IMR-90 (cell line): ENCODE results near the gene SPRED2. TPM values are rescaled to one million over a fixed set of nuclear protein-coding genes. Genes with fewer than 3 reads are reported as not detected.

Source experiments
- ATAC-seq: fragments of 200-7000 bp; cut with Tn5 transposase; 2 replicates; pipeline ENCODE4 v1.9.1; 2020; ENCODE audit warnings: low read depth, mild to moderate bottlenecking, moderate library complexity
- BruUV-seq: library from RNA; stranded (reverse); fragments of 400-500 nt; replicated peaks from 2 replicates; lab custom pipeline; 2021; lab: Mats Ljungman, UMichigan
- CTCF ChIA-PET: fragments of 300-600 bp; formaldehyde crosslinking; extraction: SDS; loops from one replicate; lab custom pipeline; 2021; ENCODE audit warnings: antibody characterized with exemption; lab: Yijun Ruan, JAX
- POLR2A ChIA-PET: fragments of 300-600 bp; sonication (Branson Sonifier 250); formaldehyde crosslinking; loops from one replicate; lab custom pipeline; 2022; ENCODE audit warnings: antibody characterized with exemption; ENCODE audit not compliant: unreplicated experiment; lab: Charles Lee
- DNase-seq: peaks from one replicate; pipeline ENCODE4 v3.0.0; 2013
- H2AFZ ChIP-seq: replicated peaks from 2 replicates; pipeline ENCODE3; 2013; ENCODE audit warnings: low read length, mild to moderate bottlenecking; ENCODE audit not compliant: poor library complexity
- H2AK5ac ChIP-seq: 2 replicates; pipeline ENCODE4 v1.6.1; 2013; ENCODE audit warnings: low read depth, low read length, inconsistent platforms
- H2AK9ac ChIP-seq: replicated peaks from 2 replicates; pipeline ENCODE3; 2013; ENCODE audit warnings: mild to moderate bottlenecking, low read depth, low read length, moderate library complexity; ENCODE audit not compliant: poor library complexity
- H2BK120ac ChIP-seq: 2 replicates; pipeline ENCODE4 v1.6.1; 2013; ENCODE audit warnings: low read depth, low read length, inconsistent platforms
- H2BK15ac ChIP-seq: 3 replicates; pipeline ENCODE4 v1.6.1; 2013; ENCODE audit warnings: low read depth, low read length, inconsistent platforms
- H2BK20ac ChIP-seq: 2 replicates; pipeline ENCODE4 v1.6.1; 2013; ENCODE audit warnings: low read depth, mild to moderate bottlenecking, inconsistent platforms, low read length, moderate library complexity
- H2BK5ac ChIP-seq: 2 replicates; pipeline ENCODE4 v1.6.1; 2013; ENCODE audit warnings: mild to moderate bottlenecking, low read depth, low read length, inconsistent platforms; ENCODE audit not compliant: poor library complexity, severe bottlenecking
- H3K14ac ChIP-seq: replicated peaks from 2 replicates; pipeline ENCODE4 v1.6.1; 2013; ENCODE audit warnings: low read depth, low read length, inconsistent platforms
- H3K18ac ChIP-seq: 2 replicates; pipeline ENCODE4 v1.6.1; 2013; ENCODE audit warnings: low read depth, low read length, control low read depth
- H3K23ac ChIP-seq: 2 replicates; pipeline ENCODE4 v1.6.1; 2013; ENCODE audit warnings: low read depth, low read length, inconsistent platforms
- H3K27ac ChIP-seq: 2 replicates; pipeline ENCODE4 v1.5.1; 2013; ENCODE audit warnings: mild to moderate bottlenecking, control low read depth, low read length; ENCODE audit not compliant: insufficient read depth
- H3K27me3 ChIP-seq: 2 replicates; pipeline ENCODE4 v1.6.1; 2013; ENCODE audit warnings: low read length; ENCODE audit not compliant: control insufficient read depth, insufficient read depth
- H3K36me3 ChIP-seq: 2 replicates; pipeline ENCODE4 v1.6.1; 2013; ENCODE audit warnings: low read length, mixed read lengths; ENCODE audit not compliant: control insufficient read depth, insufficient read depth
- H3K4ac ChIP-seq: 2 replicates; pipeline ENCODE4 v1.6.1; 2013; ENCODE audit warnings: low read depth, low read length, inconsistent platforms
- H3K4me1 ChIP-seq: 2 replicates; pipeline ENCODE4 v1.6.1; 2013; ENCODE audit warnings: low read length, mixed read lengths; ENCODE audit not compliant: control insufficient read depth, insufficient read depth
- H3K4me2 ChIP-seq: 2 replicates; pipeline ENCODE4 v1.6.1; 2013; ENCODE audit warnings: low read depth, mild to moderate bottlenecking, control low read depth, low read length, moderate library complexity
- H3K4me3 ChIP-seq: 2 replicates; pipeline ENCODE4 v1.5.1; 2013; ENCODE audit warnings: low read depth, mild to moderate bottlenecking, control low read depth, low read length, moderate library complexity; ENCODE audit not compliant: insufficient read depth
- H3K56ac ChIP-seq: 2 replicates; pipeline ENCODE4 v1.6.1; 2013; ENCODE audit warnings: low read length, inconsistent platforms; ENCODE audit not compliant: insufficient read depth; ENCODE audit errors: extremely low read depth
- H3K79me1 ChIP-seq, 2 experiments: 2 replicates each; pipeline ENCODE4 v1.6.1; 2013; ENCODE audit warnings: low read length in 2 of 2, inconsistent platforms in 1 of 2, low read depth in 1 of 2
- H3K9ac ChIP-seq: 2 replicates; pipeline ENCODE4 v1.6.1; 2013; ENCODE audit warnings: low read depth, low read length, control low read depth
- H3K9me1 ChIP-seq: 2 replicates; pipeline ENCODE4 v1.6.1; 2013; ENCODE audit warnings: low read length, inconsistent platforms; ENCODE audit not compliant: insufficient read depth
- H3K9me3 ChIP-seq: 2 replicates; pipeline ENCODE4 v1.6.1; 2013; ENCODE audit warnings: low read length; ENCODE audit not compliant: control insufficient read depth, insufficient read depth
- H4K20me1 ChIP-seq: 2 replicates; pipeline ENCODE4 v1.6.1; 2013; ENCODE audit warnings: low read length, inconsistent platforms; ENCODE audit not compliant: insufficient read depth
- H4K5ac ChIP-seq: 2 replicates; pipeline ENCODE4 v1.6.1; 2013; ENCODE audit warnings: mild to moderate bottlenecking, low read depth, low read length, control low read depth
- H4K8ac ChIP-seq, 2 experiments: 2 replicates each; pipeline ENCODE4 v1.6.1; 2013; ENCODE audit warnings: low read depth in 2 of 2, low read length in 2 of 2, control low read depth in 1 of 2, inconsistent platforms in 1 of 2
- H4K91ac ChIP-seq: 2 replicates; pipeline ENCODE4 v1.6.1; 2013; ENCODE audit warnings: low read depth, low read length, inconsistent platforms; ENCODE audit not compliant: insufficient read depth
- BHLHE40 ChIP-seq: fragments of 150-350 bp; IDR thresholded peaks from 2 replicates; pipeline ENCODE4 v1.6.1; 2016; ENCODE audit warnings: mild to moderate bottlenecking, low read depth, low read length
- CHD1 ChIP-seq: IDR thresholded peaks from 2 replicates; pipeline ENCODE4 v1.6.1; 2012; ENCODE audit warnings: low read depth, low read length, improper control_type of control experiment
- CTCF ChIP-seq: conservative IDR thresholded peaks from 2 replicates; pipeline ENCODE4 v1.5.1; 2012; ENCODE audit warnings: mild to moderate bottlenecking, low read depth, low read length, improper control_type of control experiment
- ELK1 ChIP-seq: fragments of 150-350 bp; IDR thresholded peaks from 2 replicates; pipeline ENCODE4 v1.6.1; 2016; ENCODE audit warnings: low read depth, mild to moderate bottlenecking, low read length, moderate library complexity, borderline replicate concordance
- MAFK ChIP-seq: IDR thresholded peaks from 2 replicates; pipeline ENCODE4 v1.6.1; 2012; ENCODE audit warnings: low read depth, low read length, improper control_type of control experiment
- MXI1 ChIP-seq: IDR thresholded peaks from 2 replicates; pipeline ENCODE4 v1.6.1; 2012; ENCODE audit warnings: low read depth, mild to moderate bottlenecking, low read length, moderate library complexity, borderline replicate concordance
- POLR2A ChIP-seq: IDR thresholded peaks from 2 replicates; pipeline ENCODE4 v1.6.1; 2012; ENCODE audit warnings: mild to moderate bottlenecking, low read depth, low read length
- RCOR1 ChIP-seq: IDR thresholded peaks from 2 replicates; pipeline ENCODE4 v1.6.1; 2012; ENCODE audit warnings: mild to moderate bottlenecking, low read length, improper control_type of control experiment; ENCODE audit not compliant: insufficient replicate concordance
- RFX5 ChIP-seq: IDR thresholded peaks from 2 replicates; pipeline ENCODE4 v1.8.0; 2012; ENCODE audit warnings: low read depth, mild to moderate bottlenecking, low read length, moderate library complexity
- SMC3 ChIP-seq: fragments of 150-350 bp; IDR thresholded peaks from 2 replicates; pipeline ENCODE4 v1.6.1; 2016; ENCODE audit warnings: low read depth, mild to moderate bottlenecking, antibody characterized with exemption, low read length, moderate library complexity
- USF2 ChIP-seq: fragments of 150-350 bp; IDR thresholded peaks from 2 replicates; pipeline ENCODE4 v1.6.1; 2017; ENCODE audit warnings: mild to moderate bottlenecking, antibody characterized with exemption, low read length, low read depth
- WGBS, 2 experiments: methylation state at CpG; one replicate each; pipeline versions ENCODE4 v1.1.5 to v1.1.7; 2013; ENCODE audit warnings: missing lambda C conversion rate in 2 of 2; ENCODE audit not compliant: insufficient read length in 1 of 2; ENCODE audit errors: extremely low coverage in 2 of 2; 5-methylcytosine and 5-hydroxymethylcytosine counted together
- dilution Hi-C: fragments of 300-500 bp; cut with HindIII; formaldehyde crosslinking; loops from one replicate; pipeline ENCODE4 v1.14.3; 2018; ENCODE audit warnings: low sequenced_read_pairs; ENCODE audit not compliant: unreplicated experiment
- in situ Hi-C: fragments of 300-500 bp; cut with MboI; formaldehyde crosslinking; loops from 3 replicates; pipeline ENCODE4 v1.14.3; 2019; ENCODE audit warnings: low sequenced_read_pairs, inconsistent platforms, mixed read lengths
- intact Hi-C: fragments of 100-400 bp; cut with micrococcal nuclease; formaldehyde crosslinking; loops from 2 replicates; pipeline ENCODE4 v1.10.0; 2022
- polyA plus RNA-seq, 3 experiments: library from polyadenylated mRNA; depleted of rRNA; stranded (reverse); fragments of >200 nt; gene quantifications; 2 replicates each; pipeline ENCODE4 v1.2.3, GENCODE V29; 2012; ENCODE audit warnings: low replicate concordance in 1 of 3
- total RNA-seq: library from RNA; depleted of rRNA; stranded (reverse); fragments of >200 nt; gene quantifications from 2 replicates; pipeline ENCODE4 v1.2.3, GENCODE V29; 2012

Gene SPRED2
- total and polyA plus RNA-seq, 2 of the 4 experiments (the other 2 are of a cell fraction): 4.8 to 18.7 TPM

- no peak for TF ChIP-seq USF2
These were observed 54.7 kb downstream of the SPRED2 start (continued) for GRCh38 chr2:65377556-65378192.

- TF ChIP-seq SMC3: no peak
- TF ChIP-seq MXI1: no peak
- TF ChIP-seq CTCF: no peak
- TF ChIP-seq MAFK: no peak
- no peak for TF ChIP-seq ELK1
- no peak for TF ChIP-seq RFX5
- TF ChIP-seq RCOR1: no peak
- no peak for TF ChIP-seq CHD1
- no peak for TF ChIP-seq BHLHE40
- TF ChIP-seq POLR2A: no peak
- H2AFZ ChIP-seq: no peak overlapping the region
- dilution Hi-C loops: no loop called here
- no peak overlapping the region for H4K91ac ChIP-seq
- CTCF ChIA-PET: no interaction called here
- no peak overlapping the region; the same call in 2 of the 3 replicates for H2BK15ac ChIP-seq
- H3K4ac ChIP-seq: no peak overlapping the region
- POLR2A ChIA-PET: no interaction called here
- no peak for DNase-seq
- H3K56ac ChIP-seq: no peak overlapping the region
- no peak overlapping the region for H2BK120ac ChIP-seq
- H2BK20ac ChIP-seq: no peak overlapping the region
- 0 out of 2 replicates have a peak overlapping the region, but pooled peaks have one; percentile 1 for H2AK5ac ChIP-seq
- no peaks in the 10 kb centered on the region for H3K36me3 ChIP-seq
- ATAC-seq: no peak
- H2BK5ac ChIP-seq: no peak overlapping the region
- no peak overlapping the region for H4K5ac ChIP-seq
- BruUV-seq: no TSS peak
- no peak overlapping the region for H3K23ac ChIP-seq
- no peaks in the 10 kb centered on the region for H3K9me3 ChIP-seq
- peaks cover 18% of the 10 kb centered on the region for H3K4me1 ChIP-seq
- no peak overlapping the region for H3K9ac ChIP-seq
- 80% methylated on average over 1 of the region's 4 CpGs; no CpG with 5 or more reads in 1 of the 2 experiments for WGBS, 2 experiments
- H4K20me1 ChIP-seq: peaks cover 28% of the 10 kb centered on the region
- no peak overlapping the region for H4K8ac ChIP-seq
- H3K9me1 ChIP-seq: peaks cover 31% of the 10 kb centered on the region
- no peak overlapping the region for H3K27ac ChIP-seq
- H3K4me3 ChIP-seq: no peak overlapping the region
- no peak overlapping the region for H3K18ac ChIP-seq
- intact Hi-C loops: no loop called here
- in situ Hi-C loops: no loop called here
- 0 out of 2 replicates have a peak overlapping the region, but pooled peaks have one; percentile 44 for H3K14ac ChIP-seq
- no peaks in the 10 kb centered on the region for H3K27me3 ChIP-seq
- no peak overlapping the region for H2AK9ac ChIP-seq
- peaks cover 35 to 85% of the 10 kb centered on the region in 2 experiments for H3K79me1 ChIP-seq
- no peak overlapping the region for H3K4me2 ChIP-seq
These were observed 56.7 kb downstream of the SPRED2 start for GRCh38 chr2:65375723-65376122.
